DND-41 (cell line): ENCODE measurements around the gene DCAF8L1.
"Not testable (repeated sequence)": the region's sequence is repeated elsewhere in the genome, so short reads cannot be mapped to it uniquely, and the experiment has no call there.

Experiments
- ATAC-seq: fragments of 200-7000 bp; cut with Tn5 transposase; 3 replicates; pipeline ENCODE4 v1.9.1; 2021; ENCODE audit warnings: low read depth; ENCODE audit not compliant: insufficient read depth
- DNase-seq: peaks from one replicate; pipeline ENCODE4 v3.0.0-alpha.2; 2020
- H2AFZ ChIP-seq: 2 replicates; pipeline ENCODE4 v1.6.0; 2012; ENCODE audit warnings: low read depth, low read length
- H3K27ac ChIP-seq: 2 replicates; pipeline ENCODE4 v1.5.1; 2012; ENCODE audit warnings: low read length, inconsistent platforms
- H3K27me3 ChIP-seq: fragments of 200-600 bp; sonication (generic); 2 replicates; pipeline ENCODE4 v1.6.0; 2012; ENCODE audit warnings: low read length, mild to moderate bottlenecking, inconsistent platforms; ENCODE audit not compliant: insufficient read depth, poor library complexity
- H3K36me3 ChIP-seq: 2 replicates; pipeline ENCODE4 v1.5.1; 2012; ENCODE audit warnings: low read length, inconsistent platforms; ENCODE audit not compliant: insufficient read depth
- H3K4me1 ChIP-seq: 2 replicates; pipeline ENCODE4 v1.5.1; 2012; ENCODE audit warnings: mild to moderate bottlenecking, low read length; ENCODE audit not compliant: insufficient read depth
- H3K4me2 ChIP-seq: 2 replicates; pipeline ENCODE4 v1.6.0; 2012; ENCODE audit warnings: mild to moderate bottlenecking, moderate library complexity, low read length, inconsistent platforms; ENCODE audit not compliant: insufficient read depth
- H3K4me3 ChIP-seq, 2 experiments: fragments of 200-600 bp in 1 of 2; shearing (Covaris generic) in 1 of 2; 2 replicates each; pipeline ENCODE4 v1.5.1; 2012 to 2016; ENCODE audit warnings: inconsistent platforms in 2 of 2, low read length in 2 of 2, mild to moderate bottlenecking in 2 of 2, low read depth in 1 of 2, moderate library complexity in 1 of 2
- H3K79me2 ChIP-seq: 2 replicates; pipeline ENCODE4 v1.6.0; 2012; ENCODE audit warnings: low read length, inconsistent platforms; ENCODE audit not compliant: insufficient read depth
- H3K9ac ChIP-seq: 2 replicates; pipeline ENCODE4 v1.6.0; 2012; ENCODE audit warnings: low read depth, mild to moderate bottlenecking, inconsistent platforms, low read length, moderate library complexity
- H3K9me3 ChIP-seq: 2 replicates; pipeline ENCODE4 v1.5.1; 2012; ENCODE audit warnings: low read length, moderate library complexity, mild to moderate bottlenecking, inconsistent platforms; ENCODE audit not compliant: insufficient read depth, severe bottlenecking
- H4K20me1 ChIP-seq: 2 replicates; pipeline ENCODE4 v1.6.0; 2012; ENCODE audit warnings: low read length; ENCODE audit not compliant: insufficient read depth
- CTCF ChIP-seq: IDR thresholded peaks from 2 replicates; pipeline ENCODE4 v1.5.1; 2012; ENCODE audit warnings: borderline replicate concordance, low read length, moderate library complexity, mild to moderate bottlenecking; ENCODE audit not compliant: poor library complexity, severe bottlenecking; ENCODE audit errors: extremely low read depth
- EZH2 ChIP-seq: IDR thresholded peaks from 3 replicates; pipeline ENCODE4 v1.6.1; 2012; ENCODE audit warnings: borderline replicate concordance, low read depth, mild to moderate bottlenecking, moderate library complexity, low read length, inconsistent platforms; ENCODE audit not compliant: severe bottlenecking

Gene DCAF8L1

GRCh38 chrX:27964432-27964831 is 16.8 kb downstream of the DCAF8L1 start:
- no peaks in the 10 kb centered on the region for H3K27me3 ChIP-seq

GRCh38 chrX:27960410-27960809 is 20.8 kb downstream of the DCAF8L1 start:
- not testable (repeated sequence) for H2AFZ ChIP-seq, H3K9ac ChIP-seq, ATAC-seq, H3K4me3 ChIP-seq, H3K79me2 ChIP-seq, H3K4me2 ChIP-seq, H4K20me1 ChIP-seq, H3K36me3 ChIP-seq, H3K4me1 ChIP-seq, H3K9me3 ChIP-seq, H3K27ac ChIP-seq, H3K27me3 ChIP-seq
- peak; percentile 12 for DNase-seq

More at GRCh38 chrX:27964432-27964831, 16.8 kb downstream of the DCAF8L1 start:
- H2AFZ ChIP-seq = no peak overlapping the region
- no peaks in the 10 kb centered on the region for H3K4me1 ChIP-seq
- H3K9ac ChIP-seq = no peak overlapping the region
- no peaks in the 10 kb centered on the region for H4K20me1 ChIP-seq
- TF ChIP-seq EZH2 = no peak
- TF ChIP-seq CTCF = no peak
- no peaks in the 10 kb centered on the region for H3K36me3 ChIP-seq
- DNase-seq (no peak), ATAC-seq (no peak)
- H3K79me2 ChIP-seq = no peaks in the 10 kb centered on the region
- no peak overlapping the region for H3K4me3 ChIP-seq
- H3K4me2 ChIP-seq = no peak overlapping the region
- H3K9me3 ChIP-seq = no peaks in the 10 kb centered on the region
- no peak overlapping the region for H3K27ac ChIP-seq

- no peaks in the 10 kb centered on the region for H3K79me2 ChIP-seq
- no peak overlapping the region for H3K4me3 ChIP-seq
- H3K9ac ChIP-seq = no peak overlapping the region
- ATAC-seq (no peak), DNase-seq (no peak)
- TF ChIP-seq CTCF = no peak
- TF ChIP-seq EZH2 = no peak
- H3K4me2 ChIP-seq = no peak overlapping the region
- no peaks in the 10 kb centered on the region for H3K27me3 ChIP-seq
- no peaks in the 10 kb centered on the region for H4K20me1 ChIP-seq
- no peak overlapping the region for H3K27ac ChIP-seq
- H3K36me3 ChIP-seq = no peaks in the 10 kb centered on the region
- no peaks in the 10 kb centered on the region for H3K4me1 ChIP-seq
- no peaks in the 10 kb centered on the region for H3K9me3 ChIP-seq
- no peak overlapping the region for H2AFZ ChIP-seq
These were observed 28.1 kb downstream of the DCAF8L1 start for GRCh38 chrX:27953171-27953570.

GRCh38 chrX:27933361-27933760 is 47.9 kb downstream of the DCAF8L1 start:
- H3K36me3 ChIP-seq = no peaks in the 10 kb centered on the region
- no peaks in the 10 kb centered on the region for H3K4me1 ChIP-seq
- no peak overlapping the region for H3K4me3 ChIP-seq
- H3K4me2 ChIP-seq = no peak overlapping the region
- H2AFZ ChIP-seq = no peak overlapping the region
- no peaks in the 10 kb centered on the region for H3K79me2 ChIP-seq
- no peaks in the 10 kb centered on the region for H4K20me1 ChIP-seq
- TF ChIP-seq EZH2 (no peak), CTCF (no peak)
- no peaks in the 10 kb centered on the region for H3K9me3 ChIP-seq
- DNase-seq (no peak), ATAC-seq (no peak)
- H3K27me3 ChIP-seq = no peaks in the 10 kb centered on the region
- no peak overlapping the region for H3K27ac ChIP-seq
- no peak overlapping the region for H3K9ac ChIP-seq
